Ammon's horn (tissue), 1 donor: ENCODE results near the gene PDE8B.

Source experiments
- DNase-seq: peaks from one replicate; pipeline ENCODE4 v3.0.0-alpha.2; 2016; ENCODE audit warnings: low spot score

Gene PDE8B

GRCh38 chr5:77192441-77193050 is 17.9 kb upstream of the PDE8B start:
- no peak for DNase-seq

- DNase-seq = no peak
Observed at GRCh38 chr5:77194762-77195161, 15.7 kb upstream of the PDE8B start.

- no peak for DNase-seq
Observed at GRCh38 chr5:77197840-77198554, 12.5 kb upstream of the PDE8B start.

GRCh38 chr5:77200663-77201062 is 9.8 kb upstream of the PDE8B start:
- DNase-seq = no peak

- no peak for DNase-seq
Observed at GRCh38 chr5:77202145-77202544, 8.3 kb upstream of the PDE8B start.

- no peak for DNase-seq
Observed at GRCh38 chr5:77204967-77205366, 5.5 kb upstream of the PDE8B start.

GRCh38 chr5:77208507-77209163 is 1.8 kb upstream of the PDE8B start:
- no peak for DNase-seq

- no peak for DNase-seq
Observed at GRCh38 chr5:77209495-77210090, 887 bp upstream of the PDE8B start.

- no peak for DNase-seq
Observed at GRCh38 chr5:77210964-77211690, 647 bp downstream of the PDE8B start.

GRCh38 chr5:77211691-77212047 is 1.2 kb downstream of the PDE8B start:
- peak; percentile 59 for DNase-seq

- no peak for DNase-seq
Observed at GRCh38 chr5:77213601-77214000, 3.1 kb downstream of the PDE8B start.

GRCh38 chr5:77214151-77214550 is 3.7 kb downstream of the PDE8B start:
- DNase-seq = no peak

GRCh38 chr5:77218263-77218662 is 7.8 kb downstream of the PDE8B start:
- DNase-seq = no peak

GRCh38 chr5:77221115-77221514 is 10.6 kb downstream of the PDE8B start:
- no peak for DNase-seq

- DNase-seq = no peak
Observed at GRCh38 chr5:77222722-77223121, 12.2 kb downstream of the PDE8B start.

GRCh38 chr5:77223653-77224052 is 13.2 kb downstream of the PDE8B start:
- DNase-seq = no peak

GRCh38 chr5:77224672-77225355 is 14.3 kb downstream of the PDE8B start:
- DNase-seq = no peak

- DNase-seq = no peak
Observed at GRCh38 chr5:77225531-77225930, 15.1 kb downstream of the PDE8B start.

- DNase-seq = no peak
Observed at GRCh38 chr5:77229887-77230286, 19.4 kb downstream of the PDE8B start.

GRCh38 chr5:77230727-77231470 is 20.4 kb downstream of the PDE8B start:
- no peak for DNase-seq
